Adipocyte (in vitro differentiated cells): ENCODE results near the gene FUCA1.
A peak's percentile ranks its signal among the peaks of the same experiment; 100 is the strongest.

Experiments
- DNase-seq: peaks from one replicate; pipeline ENCODE4 v3.0.0-alpha.2; 2015; ENCODE audit warnings: low read depth
- H3K27me3 ChIP-seq: replicated peaks from 2 replicates; pipeline ENCODE4 v1.7.0; 2013; ENCODE audit warnings: mild to moderate bottlenecking, low read length, moderate library complexity; ENCODE audit not compliant: control insufficient read depth, insufficient read depth
- H3K36me3 ChIP-seq: 2 replicates; pipeline ENCODE4 v1.7.0; 2013; ENCODE audit warnings: low read length, mild to moderate bottlenecking, moderate library complexity; ENCODE audit not compliant: control insufficient read depth, insufficient read depth, severe bottlenecking
- H3K4me1 ChIP-seq: 2 replicates; pipeline ENCODE4 v1.7.0; 2013; ENCODE audit warnings: mild to moderate bottlenecking, low read length, moderate library complexity; ENCODE audit not compliant: control insufficient read depth, insufficient read depth
- H3K4me3 ChIP-seq: 2 replicates; pipeline ENCODE4 v1.7.0; 2013; ENCODE audit warnings: mild to moderate bottlenecking, low read length, moderate library complexity
- H3K9ac ChIP-seq: 2 replicates; pipeline ENCODE4 v1.7.0; 2013; ENCODE audit warnings: mild to moderate bottlenecking, low read length, moderate library complexity
- H3K9me3 ChIP-seq: 2 replicates; pipeline ENCODE4 v1.7.0; 2013; ENCODE audit warnings: mild to moderate bottlenecking, low read length, moderate library complexity; ENCODE audit not compliant: control insufficient read depth

FUCA1 gene

DNA sequence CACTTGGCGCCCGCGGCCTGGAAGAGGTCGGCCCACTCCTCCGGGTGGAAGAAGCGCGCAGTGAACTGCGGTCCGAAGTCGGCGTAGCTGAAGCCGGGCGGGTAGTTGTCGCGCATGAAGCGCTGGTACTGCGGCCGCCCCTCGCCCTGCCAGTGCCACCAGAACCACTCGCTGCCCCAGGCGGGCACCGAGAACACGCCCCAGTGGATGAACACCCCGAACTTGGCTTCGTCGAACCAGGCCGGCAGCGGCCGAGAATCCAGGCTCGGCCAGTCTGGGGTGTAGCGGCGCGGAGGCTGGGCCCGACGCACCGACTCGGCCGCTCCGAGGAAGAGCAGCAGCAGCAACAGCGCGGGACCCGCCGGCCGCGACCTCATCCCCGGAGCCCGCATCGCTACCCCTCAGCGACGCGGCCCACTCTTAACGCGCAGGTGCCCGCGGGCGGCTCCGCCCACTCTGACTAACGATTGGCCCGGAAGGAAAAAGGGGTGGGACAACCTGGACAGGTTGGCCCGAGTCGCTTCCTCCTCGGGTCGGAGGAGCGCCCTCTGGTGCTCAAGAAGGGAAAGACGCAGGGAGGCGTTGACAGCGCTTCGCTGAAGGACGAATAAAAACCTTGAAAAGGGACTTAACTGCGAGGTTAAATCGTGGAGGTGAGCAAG is at the start of gene FUCA1:
Gene FUCA1 (minus strand): TSS at position 396 of the 662 bp plus-strand sequence. CDS start 4 bp downstream, at position 392.
- H3K4me1 ChIP-seq, result no peaks in the 10 kb centered on the region
- peak within 1 kb of the TSS; percentile 85 for H3K4me3 ChIP-seq
- no peaks in the 10 kb centered on the region for H3K36me3 ChIP-seq
- peaks cover 11% of the 10 kb centered on the region for H3K27me3 ChIP-seq
- peak; percentile 96 for DNase-seq
- peak within 1 kb of the TSS; percentile 69 for H3K9ac ChIP-seq
- H3K9me3 ChIP-seq, result no peaks in the 10 kb centered on the region

GRCh38 chr1:23916209-23917131 is 48.4 kb upstream of the FUCA1 start:
- H3K4me3 ChIP-seq, result no peak overlapping the region
- H3K9me3 ChIP-seq, result no peaks in the 10 kb centered on the region
- no peaks in the 10 kb centered on the region for H3K4me1 ChIP-seq
- no peaks in the 10 kb centered on the region for H3K27me3 ChIP-seq
- peak; percentile 74 for DNase-seq
- no peaks in the 10 kb centered on the region for H3K36me3 ChIP-seq
- H3K9ac ChIP-seq, result no peak overlapping the region

DNA sequence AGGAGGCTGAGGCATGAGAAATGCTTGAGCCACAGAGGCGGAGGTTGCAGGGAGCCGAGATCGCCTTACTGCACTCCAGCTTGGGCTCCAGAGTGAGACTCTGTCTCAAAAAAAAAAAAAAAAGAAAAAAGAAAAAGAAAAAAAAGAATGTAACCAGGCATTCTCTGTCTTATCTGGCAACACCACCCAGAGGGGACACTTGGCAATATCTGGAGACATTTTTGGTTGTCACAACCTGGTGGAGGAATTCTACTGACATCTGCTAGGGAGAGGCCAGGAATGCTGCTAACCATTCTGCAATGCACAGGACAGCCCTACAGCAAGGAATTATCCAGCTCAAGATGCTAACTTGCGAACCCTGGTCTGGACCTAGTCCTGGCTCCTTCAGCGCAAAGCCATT is 47.4 kb upstream of the FUCA1 start:
- H3K9me3 ChIP-seq, result no peaks in the 10 kb centered on the region
- no peak for DNase-seq
- peaks cover 10% of the 10 kb centered on the region for H3K27me3 ChIP-seq
- no peaks in the 10 kb centered on the region for H3K4me1 ChIP-seq
- H3K4me3 ChIP-seq, result no peak overlapping the region
- H3K36me3 ChIP-seq, result no peaks in the 10 kb centered on the region
- no peak overlapping the region for H3K9ac ChIP-seq

- no peak overlapping the region for H3K9ac ChIP-seq
Measured at GRCh38 chr1:23914921-23915320, 46.8 kb upstream of the FUCA1 start.

GRCh38 chr1:23913212-23913880 is 45.3 kb upstream of the FUCA1 start, which contains the start of gene CNR2:
TSS of gene CNR2 (minus strand) at chr1:23913362. CDS start at chr1:23875617, 37,745 bp downstream.
- H3K9me3 ChIP-seq, result no peaks in the 10 kb centered on the region
- no peaks in the 10 kb centered on the region for H3K36me3 ChIP-seq
- H3K9ac ChIP-seq, result no peak within 1 kb of the TSS
- no peak within 1 kb of the TSS for H3K4me3 ChIP-seq
- H3K27me3 ChIP-seq, result peaks cover 22% of the 10 kb centered on the region
- H3K4me1 ChIP-seq, result no peaks in the 10 kb centered on the region
- DNase-seq, result no peak

More at GRCh38 chr1:23914921-23915320, 46.8 kb upstream of the FUCA1 start:
- no peak for DNase-seq
- no peaks in the 10 kb centered on the region for H3K4me1 ChIP-seq
- H3K27me3 ChIP-seq, result peaks cover 11% of the 10 kb centered on the region
- no peaks in the 10 kb centered on the region for H3K9me3 ChIP-seq
- H3K36me3 ChIP-seq, result no peaks in the 10 kb centered on the region
- no peak overlapping the region for H3K4me3 ChIP-seq

DNA sequence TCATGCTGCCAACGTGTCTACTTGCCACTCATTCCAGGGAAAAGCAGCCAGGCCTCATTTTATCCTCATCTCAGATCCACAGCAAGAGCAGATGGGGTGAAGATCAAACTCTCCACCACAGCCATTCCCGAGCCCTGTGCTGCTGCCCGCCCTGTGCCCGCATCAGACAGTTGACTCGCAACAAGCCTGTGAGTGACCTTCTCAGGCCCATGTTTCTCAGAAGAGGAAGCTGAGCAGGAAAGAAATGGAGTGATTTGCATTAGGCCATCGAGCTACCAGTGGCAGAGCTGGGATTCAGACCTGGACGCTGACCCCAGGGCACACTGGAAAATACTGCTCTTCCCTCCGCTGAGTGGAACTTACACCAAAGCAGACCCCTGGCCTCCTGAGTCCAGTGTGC is 43.8 kb upstream of the FUCA1 start:
- no peaks in the 10 kb centered on the region for H3K4me1 ChIP-seq

GRCh38 chr1:23910553-23911246 is 42.6 kb upstream of the FUCA1 start:
- Histone ChIP-seq H3K27me3 (peaks cover 27% of the 10 kb centered on the region), H3K36me3 (no peaks in the 10 kb centered on the region), H3K4me3 (no peak overlapping the region), H3K9ac (no peak overlapping the region), H3K4me1 (no peaks in the 10 kb centered on the region), H3K9me3 (no peaks in the 10 kb centered on the region)
- no peak for DNase-seq

More for the DNA sequence above, 43.8 kb upstream of the FUCA1 start:
- no peak for DNase-seq
- peaks cover 22% of the 10 kb centered on the region for H3K27me3 ChIP-seq
- no peaks in the 10 kb centered on the region for H3K36me3 ChIP-seq
- H3K9me3 ChIP-seq, result no peaks in the 10 kb centered on the region
- no peak overlapping the region for H3K9ac ChIP-seq
- H3K4me3 ChIP-seq, result no peak overlapping the region

- Histone ChIP-seq H3K4me3 (no peak overlapping the region), H3K9me3 (no peaks in the 10 kb centered on the region), H3K9ac (no peak overlapping the region), H3K4me1 (no peaks in the 10 kb centered on the region), H3K27me3 (peaks cover 30% of the 10 kb centered on the region), H3K36me3 (no peaks in the 10 kb centered on the region)
- DNase-seq, result no peak
Measured at GRCh38 chr1:23910144-23910543, 42.1 kb upstream of the FUCA1 start.

DNA sequence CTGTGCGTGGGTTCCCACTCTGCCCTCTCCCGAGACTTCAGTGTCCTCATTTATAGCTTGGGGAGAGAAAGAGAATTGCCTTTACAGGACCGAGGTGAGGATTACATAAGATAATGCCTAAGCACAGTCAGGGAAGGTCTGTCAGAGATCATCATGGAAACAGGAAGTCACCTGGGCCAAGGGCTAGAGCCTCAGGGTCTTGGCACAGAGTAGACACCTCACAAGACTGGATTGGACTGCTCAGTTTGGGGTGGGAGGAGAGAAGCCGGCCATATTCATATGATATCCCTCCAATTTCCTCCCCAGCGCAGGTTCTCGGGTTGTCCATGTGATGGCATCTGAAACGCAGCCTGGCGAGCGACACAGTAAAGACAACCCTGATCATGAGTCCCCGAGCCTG is 41.3 kb upstream of the FUCA1 start:
- Histone ChIP-seq H3K9me3 (no peaks in the 10 kb centered on the region), H3K4me1 (no peaks in the 10 kb centered on the region), H3K27me3 (peaks cover 36% of the 10 kb centered on the region), H3K36me3 (no peaks in the 10 kb centered on the region), H3K9ac (no peak overlapping the region), H3K4me3 (no peak overlapping the region)
- DNase-seq, result no peak

DNA sequence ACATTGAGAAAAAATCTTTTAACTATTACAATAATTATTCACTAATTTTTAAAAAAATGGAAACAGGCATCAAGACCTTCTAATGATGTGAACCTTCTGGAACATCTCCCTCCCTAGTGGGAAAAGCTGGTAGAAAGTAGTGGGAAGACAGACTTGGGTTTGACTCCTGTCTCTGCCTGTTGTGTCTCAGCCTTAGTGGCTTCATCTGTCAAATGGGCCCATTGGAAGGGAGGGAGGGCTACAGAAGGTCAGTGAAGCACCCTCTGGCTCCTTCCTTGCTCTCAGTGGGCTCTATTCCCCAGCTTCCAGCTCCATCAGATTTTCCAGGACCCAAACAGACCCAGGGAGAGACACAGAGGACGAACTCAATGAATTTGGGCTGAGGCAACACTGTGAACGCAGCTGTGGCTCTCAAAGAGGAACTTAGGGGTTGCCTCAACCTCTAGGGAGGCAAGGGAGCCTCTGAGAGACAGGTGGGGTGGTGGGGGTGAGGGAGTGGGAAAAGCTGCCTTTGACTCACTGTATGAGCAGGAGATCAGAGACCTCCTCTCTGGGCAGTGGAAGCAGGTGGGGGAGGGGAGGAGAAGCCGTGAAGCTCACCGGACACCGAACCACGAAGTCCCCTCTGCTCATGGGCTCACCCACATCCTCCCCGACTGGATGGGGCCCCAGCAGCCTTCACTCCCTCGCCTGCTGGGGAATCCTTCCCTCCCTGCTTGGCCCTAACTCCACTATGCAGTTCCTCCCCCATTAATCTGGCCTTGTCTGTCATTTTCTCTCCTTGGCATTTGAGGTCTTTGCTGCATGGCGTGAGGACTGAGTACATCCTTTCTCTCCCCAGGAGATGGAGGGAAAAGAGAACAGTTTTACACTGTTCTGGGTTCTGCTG is 40.6 kb upstream of the FUCA1 start:
- no peak overlapping the region for H3K4me3 ChIP-seq
- no peaks in the 10 kb centered on the region for H3K36me3 ChIP-seq
- no peak overlapping the region for H3K9ac ChIP-seq
- H3K4me1 ChIP-seq, result no peaks in the 10 kb centered on the region
- H3K27me3 ChIP-seq, result peaks cover 43% of the 10 kb centered on the region
- no peaks in the 10 kb centered on the region for H3K9me3 ChIP-seq
- no peak for DNase-seq
